HCT116 (cell line): ENCODE measurements around the gene TTLL11. TPM values are rescaled to one million over a fixed set of nuclear protein-coding genes. Genes with fewer than 3 reads are reported as not detected.

Source experiments
- ATAC-seq: fragments of 200-7000 bp; cut with Tn5 transposase; 2 replicates; pipeline ENCODE4 v1.9.1; 2020; ENCODE audit warnings: mild to moderate bottlenecking, moderate library complexity
- BruUV-seq: library from RNA; stranded (reverse); fragments of 400-500 nt; replicated peaks from 2 replicates; lab custom pipeline; 2021; lab: Mats Ljungman, UMichigan
- CTCF ChIA-PET: fragments of 300-600 bp; sonication (Branson Sonifier 250); formaldehyde crosslinking; loops from one replicate; lab custom pipeline; 2021; ENCODE audit warnings: antibody characterized with exemption; lab: Charles Lee
- POLR2A ChIA-PET: fragments of 300-600, 350-600 bp; sonication (Branson Sonifier 250); formaldehyde crosslinking; loops from one replicate; lab custom pipeline; 2021; ENCODE audit warnings: antibody characterized with exemption; lab: Charles Lee
- RAD21 ChIA-PET, 2 experiments: fragments of 300-600 bp; sonication (Branson Sonifier 250); formaldehyde crosslinking; loops; one replicate each; lab custom pipeline; 2023; ENCODE audit warnings: low total read pairs in 2 of 2; ENCODE audit not compliant: uncharacterized antibody in 2 of 2, unreplicated experiment in 2 of 2, low non-redundant PET in 1 of 2; lab: Charles Lee
- DNase-seq: peaks from one replicate; pipeline ENCODE4 v3.0.0-alpha.2; 2010; ENCODE audit warnings: low read depth, low spot score
- H2AFZ ChIP-seq: fragments of 200-600 bp; shearing (Covaris generic), sonication (generic); 2 replicates; pipeline ENCODE4 v1.6.1; 2017; ENCODE audit warnings: low read depth, mixed run types, mixed read lengths, antibody characterized with exemption, low read length; ENCODE audit not compliant: poor library complexity, severe bottlenecking
- H3K27ac ChIP-seq: 2 replicates; pipeline ENCODE4 v1.5.1; 2012; ENCODE audit warnings: low read depth, low read length
- H3K27me3 ChIP-seq: fragments of 200-600 bp; sonication (generic); 2 replicates; pipeline ENCODE4 v1.6.1; 2016; ENCODE audit warnings: mixed run types, low read length, mixed read lengths; ENCODE audit not compliant: insufficient read depth
- H3K36me3 ChIP-seq, 2 experiments: fragments of 200-500 bp in 1 of 2; fragments of 200-600 bp in 1 of 2; sonication (Bioruptor generic) in 1 of 2; sonication (generic) in 1 of 2; 2 replicates each; pipeline versions ENCODE4 v1.5.1 to v1.6.1; 2014 to 2016; ENCODE audit warnings: low read length in 2 of 2, inconsistent platforms in 1 of 2, mixed read lengths in 1 of 2, mixed run types in 1 of 2; ENCODE audit not compliant: insufficient read depth in 2 of 2, control insufficient read depth in 1 of 2
- H3K4me1 ChIP-seq, 2 experiments: fragments of 200-600 bp in 1 of 2; sonication (generic) in 1 of 2; 2 replicates each; pipeline versions ENCODE4 v1.5.1 to v1.6.1; 2012 to 2017; ENCODE audit warnings: low read length in 2 of 2, inconsistent platforms in 1 of 2, mild to moderate bottlenecking in 1 of 2, mixed read lengths in 1 of 2, mixed run types in 1 of 2, moderate library complexity in 1 of 2; ENCODE audit not compliant: insufficient read depth in 2 of 2, control insufficient read depth in 1 of 2
- H3K4me2 ChIP-seq: fragments of 200-600 bp; sonication (generic); 2 replicates; pipeline ENCODE4 v1.6.1; 2017; ENCODE audit warnings: mixed run types, low read length, mixed read lengths
- H3K4me3 ChIP-seq, 2 experiments: fragments of 200-600 bp in 1 of 2; sonication (generic) in 1 of 2; replicated peaks in 1 of 2; 2 replicates each; pipeline ENCODE4 v1.5.1; 2011 to 2016; ENCODE audit warnings: low read length in 2 of 2, control low read depth in 1 of 2, low read depth in 1 of 2, mild to moderate bottlenecking in 1 of 2, mixed read lengths in 1 of 2, mixed run types in 1 of 2
- H3K79me2 ChIP-seq: fragments of 200-600 bp; sonication (generic); 2 replicates; pipeline ENCODE4 v1.6.1; 2017; ENCODE audit warnings: mild to moderate bottlenecking, mixed run types, low read length, moderate library complexity, mixed read lengths; ENCODE audit not compliant: insufficient read depth
- H3K9ac ChIP-seq: fragments of 200-600 bp; sonication (generic); 2 replicates; pipeline ENCODE4 v1.6.1; 2016; ENCODE audit warnings: low read length, mixed read lengths
- H3K9me2 ChIP-seq: fragments of 200-600 bp; sonication (generic), shearing (Covaris generic); 2 replicates; pipeline ENCODE4 v1.6.1; 2017; ENCODE audit warnings: mixed run types, mild to moderate bottlenecking, moderate library complexity; ENCODE audit not compliant: insufficient read depth
- H3K9me3 ChIP-seq, 2 experiments: fragments of 200-500 bp in 1 of 2; fragments of 200-600 bp in 1 of 2; sonication (Bioruptor generic) in 1 of 2; sonication (generic) in 1 of 2; 2 replicates each; pipeline ENCODE4 v1.6.1; 2014 to 2017; ENCODE audit warnings: low read length in 2 of 2, mixed read lengths in 2 of 2, inconsistent platforms in 1 of 2, low read depth in 1 of 2, mild to moderate bottlenecking in 1 of 2, mixed run types in 1 of 2, moderate library complexity in 1 of 2; ENCODE audit not compliant: control insufficient read depth in 1 of 2, insufficient read depth in 1 of 2
- H4K20me1 ChIP-seq: fragments of 200-600 bp; sonication (generic), shearing (Covaris generic); 2 replicates; pipeline ENCODE4 v1.6.1; 2017; ENCODE audit warnings: mixed run types, mild to moderate bottlenecking, moderate library complexity; ENCODE audit not compliant: insufficient read depth
- ATF3 ChIP-seq: IDR thresholded peaks from 2 replicates; pipeline ENCODE4 v1.6.1; 2012
- ELF1 ChIP-seq: IDR thresholded peaks from 2 replicates; pipeline ENCODE4 v1.6.1; 2012; ENCODE audit warnings: low read depth, borderline replicate concordance
- FOSL1 ChIP-seq: IDR thresholded peaks from 2 replicates; pipeline ENCODE4 v1.6.1; 2012; ENCODE audit warnings: low read depth
- ZBTB33 ChIP-seq: IDR thresholded peaks from 2 replicates; pipeline ENCODE4 v1.6.1; 2011; ENCODE audit warnings: mild to moderate bottlenecking, low read length, moderate library complexity; ENCODE audit not compliant: insufficient replicate concordance; ENCODE audit errors: extremely low read depth
- intact Hi-C: fragments of 100-400 bp; cut with micrococcal nuclease; formaldehyde crosslinking; loops from 2 replicates; pipeline ENCODE4 v1.10.0; 2022
- total RNA-seq: library from RNA; stranded (reverse); gene quantifications from one replicate; pipeline ENCODE4 v1.2.1, GENCODE V29; 2021; ENCODE audit not compliant: unreplicated experiment

The TTLL11 gene
- total RNA-seq, 1 experiment from 2014 or later = 2.2 TPM

GRCh38 chr9:121780177-121781040 lies 312.7 kb downstream of the TTLL11 start:
- ATAC-seq = no peak
- no peaks in the 10 kb centered on the region for H4K20me1 ChIP-seq
- DNase-seq = no peak
- no peaks in the 10 kb centered on the region for H3K79me2 ChIP-seq
- intact Hi-C loops = no loop called here
- no peaks in the 10 kb centered on the region for H3K27me3 ChIP-seq
- BruUV-seq = no TSS peak
- H3K9me2 ChIP-seq = no peaks in the 10 kb centered on the region
- ChIA-PET CTCF (no interaction called here), POLR2A (no interaction called here)
- no peak overlapping the region for H3K27ac ChIP-seq
- no peak for TF ChIP-seq ELF1
- no peak for TF ChIP-seq ATF3
- no peak for TF ChIP-seq ZBTB33
- TF ChIP-seq FOSL1 = no peak
- TF ChIP-seq, all 23 proteins: peak for 0
- Histone ChIP-seq H3K4me3 (no peak overlapping the region), H2AFZ (no peak overlapping the region), H3K9me3 (no peaks in the 10 kb centered on the region), H3K36me3 (no peaks in the 10 kb centered on the region; a peak in 2 of 4 replicates), H3K4me2 (no peak overlapping the region), H3K4me1 (no peaks in the 10 kb centered on the region), H3K9ac (no peak overlapping the region)
- RAD21 ChIA-PET = no interaction called here
